ENCODE results near the gene ANAPC16.
"Not testable (repeated sequence)": the region's sequence is repeated elsewhere in the genome, so short reads cannot be mapped to it uniquely, and the experiment has no call there.

The ANAPC16 gene

DNA sequence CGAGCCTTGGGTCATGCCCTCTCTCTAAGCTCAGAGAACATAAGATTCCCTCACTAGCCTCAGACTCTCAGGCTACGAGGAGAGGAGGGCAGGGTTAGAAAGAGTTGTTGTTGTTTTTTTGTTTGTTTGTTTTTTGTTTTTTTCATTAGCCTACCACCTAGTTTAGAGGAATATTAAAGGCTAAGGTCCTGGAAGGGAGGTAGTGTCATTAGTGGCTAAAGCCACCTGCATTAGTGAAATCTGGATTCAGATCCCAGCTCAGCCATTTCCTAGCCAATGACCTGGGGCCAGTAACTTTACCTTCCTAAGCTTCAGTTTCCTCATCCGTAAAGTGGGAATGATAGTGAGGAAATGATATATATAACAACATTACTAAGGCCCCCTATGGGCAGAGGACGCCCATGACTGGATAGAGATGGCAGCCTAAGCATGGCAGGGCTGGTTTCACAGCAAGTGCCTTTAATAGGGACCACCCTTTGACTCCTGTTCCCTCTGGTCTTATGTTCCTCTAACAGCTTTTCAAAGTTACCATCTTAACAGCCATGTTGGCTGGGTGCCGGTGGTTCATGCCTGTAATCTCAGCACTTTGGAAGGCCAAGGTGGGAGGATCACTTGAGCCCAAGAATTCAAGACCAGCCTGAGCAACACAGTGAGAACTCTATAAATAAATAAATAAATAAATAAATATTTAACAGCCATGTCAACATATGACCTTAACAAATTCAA lies 63.0 kb downstream of the ANAPC16 start:
- DNase-seq (ENCODE audit: low spot score): no peak

DNA sequence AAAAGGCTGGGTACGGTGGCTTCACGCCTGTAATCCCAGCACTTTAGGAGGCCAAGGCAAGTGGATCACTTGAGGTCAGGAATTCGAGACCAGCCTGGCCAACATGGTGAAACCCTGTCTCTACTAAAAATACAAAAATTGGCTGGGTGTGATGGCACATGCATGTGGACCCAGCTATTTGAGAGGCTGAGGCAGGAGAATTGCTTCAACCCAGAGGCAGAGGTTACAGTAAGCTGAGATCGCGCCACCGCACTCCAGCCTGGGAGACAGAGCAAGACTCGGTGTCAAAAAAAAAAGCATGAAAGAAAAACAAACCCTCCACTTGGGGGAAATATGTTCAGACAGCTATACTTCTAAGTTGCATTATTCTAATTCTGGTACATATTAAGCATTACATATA lies 63.8 kb downstream of the ANAPC16 start:
- not testable (repeated sequence) for DNase-seq (ENCODE audit: low spot score)

DNA sequence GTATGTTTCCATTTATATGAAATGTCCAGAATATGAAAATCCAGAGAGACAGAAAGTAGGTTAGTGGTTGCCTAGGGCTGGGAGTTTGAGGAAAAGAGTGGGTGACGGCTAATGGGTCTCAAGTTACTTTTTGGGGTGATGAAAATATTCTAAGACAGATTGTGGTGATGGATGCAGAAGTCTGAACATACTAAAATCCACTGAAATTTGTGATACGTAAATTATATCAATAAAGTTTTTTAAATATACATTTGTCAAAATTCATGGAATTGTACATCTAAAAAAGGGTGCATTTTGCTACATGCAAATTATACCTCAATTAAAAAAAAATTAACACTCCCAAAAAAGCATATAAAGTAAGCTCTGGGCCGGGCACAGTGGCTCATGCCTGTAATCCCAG lies 67.3 kb downstream of the ANAPC16 start:
- DNase-seq (ENCODE audit: low spot score): no peak
